Vagina (tissue), 2 donors: Measurements from ENCODE around the gene C2orf81. TPM values are rescaled to one million over a fixed set of nuclear protein-coding genes. Genes with fewer than 3 reads are reported as not detected.

ENCODE experiments used
- DNase-seq, 2 donors: peaks; one replicate each; pipeline ENCODE4 v3.0.0-alpha.2; 2017; ENCODE audit errors: extremely low spot score in 2 of 2
- H3K27ac ChIP-seq: fragments of 200-600 bp; sonication (generic); one replicate; pipeline ENCODE4 v1.5.1; 2019
- H3K27me3 ChIP-seq: fragments of 200-600 bp; sonication (generic); one replicate; pipeline ENCODE4 v1.5.1; 2019
- H3K36me3 ChIP-seq, 2 donors: fragments of 200-600 bp; sonication (generic); one replicate each; pipeline ENCODE4 v1.5.1; 2017 to 2019
- H3K4me1 ChIP-seq: fragments of 200-600 bp; sonication (generic); one replicate; pipeline ENCODE4 v1.5.1; 2019
- H3K4me3 ChIP-seq, 2 donors: fragments of 200-600 bp; sonication (generic); 1 replicate in 1 of 2; 2 replicates in 1 of 2; pipeline ENCODE4 v1.5.1; 2016 to 2019
- H3K9me3 ChIP-seq: fragments of 200-600 bp; sonication (generic); one replicate; pipeline ENCODE4 v1.5.1; 2019
- CTCF ChIP-seq, 3 experiments: fragments of 450-650 bp in 2 of 3; fragments of 200-600 bp in 1 of 3; sonication (generic) in 1 of 3; IDR thresholded peaks; one replicate each; pipeline ENCODE4 v1.5.1; 2017 to 2019; ENCODE audit warnings: antibody characterized with exemption in 3 of 3, mild to moderate bottlenecking in 2 of 3, moderate library complexity in 2 of 3
- POLR2A ChIP-seq, 2 donors: fragments of 450-650 bp; IDR thresholded peaks; one replicate each; pipeline ENCODE4 v1.6.1; 2017; ENCODE audit warnings: antibody characterized with exemption in 2 of 2, mild to moderate bottlenecking in 2 of 2, moderate library complexity in 2 of 2
- POLR2AphosphoS5 ChIP-seq, 2 donors: sonication (generic); formaldehyde crosslinking; IDR thresholded peaks; one replicate each; pipeline ENCODE4 v1.9.0; 2017; ENCODE audit warnings: antibody characterized with exemption in 2 of 2, mild to moderate bottlenecking in 2 of 2, low read depth in 1 of 2; ENCODE audit not compliant: insufficient read depth in 1 of 2
- intact Hi-C: fragments of 100-400 bp; cut with DNase I; formaldehyde crosslinking; loops from one replicate; pipeline ENCODE4 v1.15.1; 2023
- total RNA-seq: library from RNA; depleted of rRNA; stranded (reverse); fragments of >200 nt; gene quantifications from one replicate; pipeline ENCODE4 v1.2.3, GENCODE V29; 2016

C2orf81 gene
- total RNA-seq, 1 donor from 2014 or later = 2.7 TPM

DNA sequence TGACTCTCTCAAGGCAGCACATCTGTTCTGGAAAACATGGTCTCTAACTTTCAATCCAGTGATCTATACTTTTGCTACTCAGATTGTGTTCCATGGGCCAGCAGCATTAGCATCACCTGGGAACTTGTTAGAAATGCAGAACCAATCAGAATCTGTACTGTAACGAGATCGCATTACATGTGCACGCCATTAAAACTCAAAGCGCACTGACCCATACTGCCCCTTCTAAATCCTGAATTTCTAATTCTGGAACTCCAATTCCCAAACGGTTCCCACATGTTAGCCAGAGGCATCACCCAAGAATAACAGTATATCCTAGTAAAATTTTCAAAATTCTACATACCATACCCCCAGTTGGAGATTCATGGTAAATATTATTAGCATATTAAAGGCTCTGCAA is 30.8 kb downstream of the C2orf81 start:
- H3K36me3 ChIP-seq = peaks cover 0 to 3% of the 10 kb centered on the region in 2 donors
- H3K9me3 ChIP-seq = no peaks in the 10 kb centered on the region
- H3K27me3 ChIP-seq = no peaks in the 10 kb centered on the region
- intact Hi-C loops = no loop called here
- DNase-seq = no peak
- H3K27ac ChIP-seq = no peak overlapping the region
- peak overlapping the region; percentile 77 to 97 for H3K4me3 ChIP-seq
- H3K4me1 ChIP-seq = peaks cover 52% of the 10 kb centered on the region
- no peak for TF ChIP-seq POLR2AphosphoS5 (IDR thresholded peaks at IDR 0.05; ENCODE audit: insufficient read depth in 1 of 2, low read depth in 1 of 2)

DNA sequence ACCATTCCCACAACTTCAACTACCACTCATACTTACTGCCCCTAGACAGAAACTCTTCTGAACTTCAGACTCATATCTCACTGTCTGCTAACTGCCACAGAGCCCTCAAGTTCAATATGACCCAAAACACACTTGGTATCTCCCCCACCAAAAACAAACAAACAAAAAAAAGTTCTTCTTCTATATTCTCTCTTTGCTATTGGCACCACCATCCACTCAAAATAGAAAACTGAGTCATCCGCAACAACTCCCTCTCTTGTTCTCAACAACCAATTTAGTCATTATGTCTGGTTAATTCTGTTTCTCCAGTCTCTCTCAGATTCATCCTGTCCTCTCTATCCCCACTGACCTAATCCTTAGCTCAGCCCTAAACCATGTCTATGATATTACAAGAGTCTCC is 34.1 kb downstream of the C2orf81 start:
- intact Hi-C loops = no loop called here
- H3K4me3 ChIP-seq = no peak overlapping the region
- DNase-seq = no peak
- H3K27me3 ChIP-seq = no peaks in the 10 kb centered on the region
- H3K9me3 ChIP-seq = no peaks in the 10 kb centered on the region
- H3K36me3 ChIP-seq = peaks cover 0 to 4% of the 10 kb centered on the region in 2 donors
- peaks cover 77% of the 10 kb centered on the region for H3K4me1 ChIP-seq
- H3K27ac ChIP-seq = no peak overlapping the region
- TF ChIP-seq POLR2A (IDR thresholded peaks at IDR 0.05) = no peak

- peaks cover 80% of the 10 kb centered on the region for H3K4me1 ChIP-seq
These were observed 36.0 kb downstream of the C2orf81 start for GRCh38 chr2:74385396-74385795.

DNA sequence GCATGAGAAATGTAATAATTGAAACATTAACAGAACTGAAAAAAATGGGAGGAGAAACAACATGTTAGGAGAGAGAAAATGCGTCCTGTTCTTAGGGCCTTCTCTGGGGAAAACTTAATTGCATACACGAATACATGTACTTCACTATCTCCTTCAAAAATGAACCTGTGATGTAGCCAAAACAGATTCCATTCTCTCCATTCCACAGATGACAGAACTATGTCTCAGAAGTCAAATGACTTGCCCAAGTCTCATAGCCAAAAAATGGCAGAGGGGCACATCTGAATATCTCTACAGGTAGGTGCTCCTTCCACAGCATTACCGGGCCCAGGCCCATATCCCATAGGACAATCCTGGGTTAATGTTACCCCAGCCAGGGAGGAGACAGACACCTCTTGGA is 37.4 kb downstream of the C2orf81 start:
- DNase-seq = no peak
- H3K36me3 ChIP-seq = peaks cover 0 to 4% of the 10 kb centered on the region in 2 donors
- no peak overlapping the region for H3K4me3 ChIP-seq
- H3K4me1 ChIP-seq = peaks cover 80% of the 10 kb centered on the region
- TF ChIP-seq POLR2A (IDR thresholded peaks at IDR 0.05) (no peak), POLR2AphosphoS5 (IDR thresholded peaks at IDR 0.05; ENCODE audit: insufficient read depth in 1 of 2, low read depth in 1 of 2) (no peak), CTCF (IDR thresholded peaks at IDR 0.05) (no peak)
- no peaks in the 10 kb centered on the region for H3K27me3 ChIP-seq
- intact Hi-C loops = no loop called here
- H3K27ac ChIP-seq = no peak overlapping the region
- no peaks in the 10 kb centered on the region for H3K9me3 ChIP-seq

More at GRCh38 chr2:74385396-74385795, 36.0 kb downstream of the C2orf81 start:
- no peak for TF ChIP-seq CTCF (IDR thresholded peaks at IDR 0.05)
- TF ChIP-seq POLR2A (IDR thresholded peaks at IDR 0.05) = no peak
- TF ChIP-seq POLR2AphosphoS5 (IDR thresholded peaks at IDR 0.05; ENCODE audit: insufficient read depth in 1 of 2, low read depth in 1 of 2) = no peak
- Histone ChIP-seq H3K27me3 (no peaks in the 10 kb centered on the region), H3K4me3 (no peak overlapping the region), H3K27ac (no peak overlapping the region), H3K36me3 (peaks cover 0 to 4% of the 10 kb centered on the region in 2 donors), H3K9me3 (no peaks in the 10 kb centered on the region)
- intact Hi-C loops = no loop called here
- DNase-seq = no peak

GRCh38 chr2:74383254-74383653 is 38.2 kb downstream of the C2orf81 start:
- Histone ChIP-seq H3K27me3 (no peaks in the 10 kb centered on the region), H3K4me3 (no peak overlapping the region), H3K27ac (no peak overlapping the region), H3K36me3 (peaks cover 0 to 4% of the 10 kb centered on the region in 2 donors), H3K9me3 (no peaks in the 10 kb centered on the region), H3K4me1 (peaks cover 76% of the 10 kb centered on the region)
- intact Hi-C loops = no loop called here
- no peak for DNase-seq
- TF ChIP-seq POLR2A (IDR thresholded peaks at IDR 0.05) = no peak
- no peak for TF ChIP-seq POLR2AphosphoS5 (IDR thresholded peaks at IDR 0.05; ENCODE audit: insufficient read depth in 1 of 2, low read depth in 1 of 2)
- TF ChIP-seq CTCF (IDR thresholded peaks at IDR 0.05) = no peak

GRCh38 chr2:74381751-74382150 is 39.7 kb downstream of the C2orf81 start:
- intact Hi-C loops = no loop called here
- no peak for DNase-seq
- Histone ChIP-seq H3K4me3 (no peak overlapping the region), H3K36me3 (peaks cover 0 to 16% of the 10 kb centered on the region in 2 donors), H3K9me3 (no peaks in the 10 kb centered on the region), H3K27me3 (no peaks in the 10 kb centered on the region), H3K27ac (no peak overlapping the region), H3K4me1 (peaks cover 62% of the 10 kb centered on the region)
- TF ChIP-seq CTCF (IDR thresholded peaks at IDR 0.05) (no peak), POLR2AphosphoS5 (IDR thresholded peaks at IDR 0.05; ENCODE audit: insufficient read depth in 1 of 2, low read depth in 1 of 2) (no peak), POLR2A (IDR thresholded peaks at IDR 0.05) (no peak)
